Stimulated activated CD8-positive, alpha-beta memory T cell treated with anti-CD3 and anti-CD28 coated beads, Interleukin-7, amount 100 ng/mL, for 24 hours (primary cell): ENCODE results near the gene SLC2A14.
"Not testable (repeated sequence)": the region's sequence is repeated elsewhere in the genome, so short reads cannot be mapped to it uniquely, and the experiment has no call there.

ENCODE experiments used
- DNase-seq: peaks from one replicate; pipeline ENCODE4 v3.0.0-alpha.2; 2020; ENCODE audit warnings: low read depth

Gene SLC2A14

DNA sequence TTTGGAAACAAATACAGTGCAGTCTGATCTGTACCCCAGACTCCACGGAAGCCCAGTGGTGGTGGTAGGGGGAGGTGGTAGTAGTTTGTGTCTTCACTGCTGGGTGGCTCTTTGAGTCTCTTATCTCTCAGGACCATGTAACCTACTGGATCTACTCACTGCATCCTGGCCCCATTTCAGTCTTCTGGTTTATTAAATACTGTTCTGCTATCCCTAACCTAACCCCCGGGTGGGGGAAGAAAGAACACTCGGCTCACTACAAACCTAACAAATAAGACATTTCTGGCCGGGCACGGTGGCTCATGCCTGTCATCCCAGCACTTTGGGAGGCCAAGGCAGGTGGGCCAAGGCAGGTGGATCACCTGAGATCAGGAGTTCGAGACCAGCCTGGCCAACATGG lies 39.5 kb downstream of the SLC2A14 start:
- DNase-seq: not testable (repeated sequence)

DNA sequence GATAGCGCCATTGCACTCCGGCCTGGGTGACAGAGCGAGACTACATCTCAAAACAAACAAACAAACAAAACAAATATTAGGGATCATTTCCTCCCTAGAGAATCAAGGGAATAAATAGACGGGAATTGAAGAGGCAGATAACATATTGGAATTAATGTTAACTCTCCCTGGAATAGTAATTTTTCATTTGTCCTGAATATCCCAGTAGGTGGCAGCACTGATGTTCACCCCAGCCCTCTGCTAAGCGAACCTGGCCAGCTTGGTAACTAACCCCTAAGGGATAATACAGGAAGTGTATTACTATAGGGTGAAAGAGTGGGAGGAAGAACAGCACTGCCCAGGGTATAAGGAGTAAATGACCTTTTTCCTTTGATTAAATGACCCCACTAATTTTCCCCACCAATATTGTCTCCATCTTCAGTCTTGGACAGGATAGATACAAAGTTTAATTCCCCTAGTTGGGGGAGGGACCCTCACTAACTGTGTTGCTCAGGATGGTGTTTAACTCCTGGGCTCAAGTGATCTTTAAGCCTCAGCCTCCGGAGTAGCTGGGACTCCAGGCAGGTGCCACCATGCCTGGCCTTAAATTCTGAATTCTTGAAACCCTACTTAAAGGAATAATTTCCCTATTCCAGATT lies 40.5 kb downstream of the SLC2A14 start:
- no peak for DNase-seq

DNA sequence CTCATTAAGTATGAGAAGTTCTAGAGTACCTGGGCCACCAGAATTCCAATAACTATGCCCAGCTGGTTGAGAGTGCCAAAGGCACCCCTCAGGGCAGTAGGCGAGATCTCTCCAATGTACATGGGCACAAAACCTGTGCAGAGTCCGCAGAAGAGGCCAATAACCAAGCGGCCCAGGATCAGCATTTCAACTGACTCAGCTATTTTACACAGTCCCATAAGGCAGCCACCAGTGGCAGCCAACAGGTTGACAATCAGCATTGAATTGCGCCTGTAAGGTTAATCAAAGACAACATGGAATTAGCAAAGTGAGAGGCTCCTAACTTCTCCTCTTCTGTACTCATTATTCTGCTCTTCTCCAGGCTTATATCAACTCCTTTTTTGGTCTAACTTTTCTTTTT lies 43.0 kb downstream of the SLC2A14 start:
- DNase-seq: not testable (repeated sequence)

DNA sequence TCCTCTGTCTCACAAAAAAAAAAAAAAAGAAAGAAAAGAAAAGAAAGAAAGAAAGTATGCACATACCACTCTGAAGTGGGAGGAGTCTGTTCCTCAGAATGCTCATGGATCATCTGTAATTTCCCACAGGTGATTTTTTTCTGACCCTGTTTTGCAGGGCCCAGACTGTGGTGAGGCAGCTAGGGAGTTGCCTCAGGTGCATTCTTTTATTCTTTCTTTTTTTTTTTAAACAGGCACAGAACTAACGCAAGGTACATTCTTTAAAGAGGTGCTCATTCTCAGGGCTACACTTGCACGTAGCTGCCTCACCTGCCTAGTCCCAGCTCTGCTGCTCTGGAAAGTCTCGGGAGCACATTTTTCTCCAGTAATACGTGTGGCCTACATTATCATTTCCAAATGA lies 47.0 kb downstream of the SLC2A14 start:
- DNase-seq: not testable (repeated sequence)

DNA sequence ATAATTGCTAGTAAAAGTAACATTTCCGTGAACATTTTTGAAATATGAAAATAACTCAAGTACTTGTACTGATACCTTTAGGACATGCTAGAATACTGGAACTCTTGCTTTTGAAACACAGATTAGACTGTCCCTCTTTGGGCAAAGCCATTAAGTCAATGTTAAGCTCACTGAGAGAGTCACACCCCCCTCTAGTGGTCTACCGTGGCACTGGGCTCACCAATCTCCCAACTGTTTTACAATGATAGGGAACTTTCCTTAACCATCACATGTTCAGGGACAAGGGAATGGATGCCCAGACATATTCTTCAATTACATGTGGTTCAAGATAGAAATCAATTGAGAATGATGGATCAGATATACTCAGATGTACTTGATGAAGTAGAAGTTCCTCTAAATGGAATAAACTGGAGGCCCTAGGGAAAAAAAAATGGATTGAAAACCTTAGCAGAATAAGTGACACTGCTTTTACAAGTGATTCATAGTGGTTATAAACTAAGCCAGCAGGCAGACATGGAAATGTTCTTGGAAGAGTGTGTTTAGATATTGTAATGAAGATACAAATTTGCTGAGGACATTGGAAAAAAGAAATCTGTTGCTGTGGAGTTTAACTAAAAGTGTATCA lies 65.7 kb downstream of the SLC2A14 start:
- DNase-seq: peak; percentile 38

DNA sequence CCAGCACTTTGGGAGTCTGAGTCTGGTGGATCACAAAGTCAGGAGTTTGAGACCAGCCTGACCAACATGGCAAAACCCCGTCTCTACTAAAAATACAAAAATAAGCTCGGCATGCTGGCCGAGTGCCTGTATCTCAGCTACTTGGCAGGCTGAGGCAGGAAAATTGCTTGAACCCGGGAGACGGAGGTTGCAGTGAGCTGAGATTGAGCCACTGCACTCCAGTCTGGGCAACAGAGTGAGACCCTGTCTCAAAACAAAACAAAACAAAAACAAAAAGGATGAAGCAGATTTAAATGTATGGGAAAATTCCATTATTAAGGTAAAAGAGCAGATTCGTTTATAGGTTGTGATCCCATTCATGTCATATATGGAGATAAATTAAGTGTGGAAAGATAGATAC lies 66.4 kb downstream of the SLC2A14 start:
- not testable (repeated sequence) for DNase-seq

DNA sequence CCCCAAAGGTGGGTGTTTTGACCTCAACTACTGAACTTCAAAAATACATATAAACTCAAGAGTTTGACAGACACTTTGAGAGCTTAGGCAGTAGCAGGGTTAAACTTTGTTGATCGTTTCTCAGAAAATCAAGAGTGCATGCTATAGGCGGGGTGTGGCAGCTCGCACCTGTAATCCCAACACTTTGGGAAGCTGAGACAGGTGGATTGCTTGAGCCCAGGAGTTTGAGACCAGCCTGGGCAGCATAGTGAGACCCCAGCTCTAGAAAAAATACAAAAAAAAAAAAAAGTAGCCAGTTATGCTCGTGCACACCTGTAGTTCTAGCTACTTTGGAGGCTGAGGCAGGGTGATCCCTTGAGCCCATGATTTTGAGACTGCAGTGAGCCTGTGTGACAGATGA lies 71.3 kb downstream of the SLC2A14 start:
- no peak for DNase-seq

DNA sequence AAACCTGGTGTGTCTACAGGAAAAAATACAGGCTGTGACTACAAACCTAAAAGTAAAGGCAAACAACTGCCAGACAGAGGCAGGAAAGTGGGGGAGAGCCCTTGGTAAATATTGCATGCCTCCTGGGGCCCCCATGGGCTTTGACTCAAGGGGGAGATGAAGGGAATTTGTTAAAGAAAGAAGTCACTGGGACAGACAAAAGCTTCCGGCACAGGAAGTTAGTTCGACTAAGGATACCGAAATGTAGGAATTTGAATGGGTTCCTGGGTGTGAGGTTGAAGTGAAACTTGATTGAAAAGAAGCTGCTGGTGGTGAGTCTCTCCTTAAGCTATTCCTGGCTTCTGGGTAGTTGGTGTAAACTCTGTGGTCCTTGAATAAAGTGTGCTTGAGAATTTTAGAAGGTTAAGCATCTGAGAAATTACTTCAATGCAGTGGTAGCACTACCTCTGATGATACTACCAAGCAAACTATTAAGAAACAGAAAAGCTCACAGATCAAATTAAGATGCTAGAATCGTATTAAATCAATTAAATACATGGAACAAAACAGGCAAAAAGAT lies 73.9 kb downstream of the SLC2A14 start:
- not testable (repeated sequence) for DNase-seq

DNA sequence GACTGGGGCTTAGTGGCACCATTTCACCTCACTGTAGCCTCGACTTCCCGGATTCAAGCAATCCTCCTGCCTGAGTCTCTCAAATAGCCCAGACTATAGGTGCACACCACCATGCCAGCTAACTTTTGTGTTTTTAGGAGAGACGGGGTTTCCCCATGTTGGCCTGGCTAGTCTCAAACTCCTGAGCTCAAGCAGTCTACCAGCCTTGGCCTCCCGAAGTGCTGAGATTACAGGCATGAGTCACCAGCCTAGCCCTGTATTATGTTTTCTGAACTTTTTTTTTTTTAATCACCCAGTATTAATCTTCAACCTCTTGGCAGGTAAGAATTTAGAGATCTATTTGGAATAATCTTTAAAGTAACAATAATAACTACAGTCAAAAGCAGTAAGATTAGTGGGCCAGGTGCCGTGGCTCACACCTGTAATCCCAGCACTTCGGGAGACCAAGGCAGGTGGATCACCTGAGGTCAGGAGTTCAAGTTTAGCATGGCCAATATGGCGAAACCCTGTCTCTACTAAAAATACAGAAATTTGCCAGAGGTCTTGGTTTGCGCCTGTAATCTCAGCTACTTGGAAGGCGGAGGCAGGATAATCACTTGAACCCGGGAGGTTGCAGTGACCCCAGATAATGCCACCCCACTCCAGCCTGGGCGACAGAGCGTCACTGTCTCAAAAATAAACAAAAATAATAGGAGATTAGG lies 74.9 kb downstream of the SLC2A14 start:
- DNase-seq: no peak

DNA sequence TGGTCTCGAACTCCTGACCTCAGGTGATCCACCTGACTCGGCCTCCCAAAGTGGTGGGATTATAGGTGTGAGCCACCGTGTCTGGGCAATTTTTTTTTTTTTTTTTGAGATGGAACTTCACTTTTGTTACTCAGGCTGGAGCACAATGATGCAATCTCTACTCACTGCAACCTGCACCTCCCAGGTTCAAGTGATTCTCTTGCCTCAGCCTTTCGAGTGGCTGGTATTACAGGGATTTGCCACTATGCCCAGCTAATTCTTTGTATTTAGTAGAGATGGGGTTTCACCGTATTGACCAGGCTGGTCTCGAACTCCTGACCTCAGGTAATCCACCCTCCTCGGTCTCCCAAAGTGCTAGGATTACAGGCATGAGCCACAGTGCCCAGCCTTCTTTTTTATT lies 75.4 kb downstream of the SLC2A14 start:
- DNase-seq: not testable (repeated sequence)

DNA sequence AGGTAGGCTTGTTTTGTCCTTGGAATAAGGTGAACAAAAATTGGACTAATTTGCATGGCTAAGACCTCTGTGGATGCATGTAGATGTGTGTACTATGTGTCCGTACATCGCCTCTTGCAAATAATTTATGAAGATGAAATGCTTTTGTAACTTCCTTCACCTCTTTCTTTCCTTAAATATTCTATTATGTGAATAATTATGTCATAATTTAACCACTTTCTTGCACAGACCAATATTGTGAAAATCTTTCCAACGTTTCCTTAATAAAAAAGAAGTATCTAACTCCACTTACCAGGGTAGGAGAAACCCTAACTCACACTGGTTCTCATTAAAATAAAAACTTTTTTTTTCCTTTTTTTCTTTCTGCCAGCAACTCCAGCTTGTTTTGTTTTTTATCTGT lies 79.5 kb downstream of the SLC2A14 start:
- DNase-seq: no peak

DNA sequence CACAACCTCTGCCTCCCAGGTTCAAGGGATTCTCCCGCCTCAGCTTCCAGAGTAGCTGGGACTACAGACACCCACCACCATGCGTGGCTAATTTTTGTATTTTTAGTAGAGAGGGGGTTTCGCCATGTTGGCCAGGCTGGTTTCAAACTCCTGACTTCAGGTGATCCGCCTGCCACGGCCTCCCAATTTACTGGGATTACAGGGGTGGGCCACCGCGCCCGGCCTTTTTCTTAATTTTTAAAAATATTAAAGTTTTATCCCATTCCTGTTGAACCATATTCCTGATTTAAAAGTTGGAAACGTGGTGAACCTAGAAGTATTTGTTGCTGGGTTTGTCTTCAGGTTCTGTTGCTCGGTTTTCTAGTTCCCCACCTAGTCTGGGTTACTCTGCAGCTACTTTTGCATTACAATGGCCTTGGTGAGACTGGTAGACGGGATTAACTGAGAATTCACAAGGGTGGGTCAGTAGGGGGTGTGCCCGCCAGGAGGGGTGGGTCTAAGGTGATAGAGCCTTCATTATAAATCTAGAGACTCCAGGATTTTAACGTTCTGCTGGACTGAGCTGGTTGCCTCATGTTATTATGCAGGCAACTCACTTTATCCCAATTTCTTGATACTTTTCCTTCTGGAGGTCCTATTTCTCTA lies 83.7 kb downstream of the SLC2A14 start, which contains the start of gene NANOG:
TSS of gene NANOG (plus strand) at position 519 of the 645 bp plus-strand sequence. CDS start 213 bp downstream, outside the sequence.
- DNase-seq: not testable (repeated sequence)

DNA sequence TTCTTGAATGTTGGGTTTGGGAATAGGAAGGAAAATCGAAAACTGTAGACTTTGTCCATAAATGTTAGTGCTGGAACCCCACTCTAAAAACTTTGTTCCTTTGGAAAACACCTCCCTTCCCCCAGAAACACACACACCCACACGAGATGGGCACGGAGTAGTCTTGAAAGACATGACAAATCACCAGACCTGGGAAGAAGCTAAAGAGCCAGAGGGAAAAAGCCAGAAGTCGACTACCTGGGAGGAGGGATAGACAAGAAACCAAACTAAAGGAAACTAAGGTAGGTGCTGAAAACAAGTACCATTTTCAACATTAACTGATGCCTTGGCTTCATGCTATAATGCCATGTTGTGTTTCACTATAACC lies 84.4 kb downstream of the SLC2A14 start:
- no peak for DNase-seq

DNA sequence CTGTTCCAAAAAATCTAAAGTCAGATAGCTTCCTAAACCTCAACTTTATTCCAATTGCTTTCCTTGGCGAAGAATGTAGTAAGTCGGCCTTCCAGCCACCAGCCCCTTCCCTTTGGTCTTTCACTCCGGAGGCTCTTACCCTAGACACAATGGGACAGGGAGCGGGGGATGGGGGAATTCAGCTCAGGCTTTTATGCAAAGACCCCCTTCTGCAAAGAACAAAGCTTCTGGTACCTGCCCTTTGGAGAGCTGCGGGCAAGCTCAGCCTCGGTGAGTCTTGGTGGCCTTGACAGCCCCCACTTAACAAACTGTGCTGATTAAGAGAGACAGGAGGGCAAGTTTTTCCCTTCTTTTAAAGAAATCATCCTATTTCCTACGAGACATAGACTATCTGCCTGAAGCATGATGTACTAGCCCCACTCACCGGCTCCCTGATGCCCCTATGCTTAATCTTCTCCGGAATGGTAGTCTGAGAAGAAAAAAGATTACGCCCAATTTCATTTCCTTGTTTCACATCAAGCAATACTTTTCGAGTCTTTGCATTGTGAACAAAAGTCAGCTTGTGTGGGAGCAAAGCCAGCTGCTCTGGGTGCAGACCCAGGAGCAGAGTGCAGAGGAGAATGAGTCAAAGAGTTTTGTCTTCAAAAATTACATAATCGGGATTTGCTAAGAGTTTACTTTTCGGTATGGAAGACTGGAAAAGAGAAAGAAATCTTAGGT lies 85.0 kb downstream of the SLC2A14 start:
- DNase-seq: no peak

DNA sequence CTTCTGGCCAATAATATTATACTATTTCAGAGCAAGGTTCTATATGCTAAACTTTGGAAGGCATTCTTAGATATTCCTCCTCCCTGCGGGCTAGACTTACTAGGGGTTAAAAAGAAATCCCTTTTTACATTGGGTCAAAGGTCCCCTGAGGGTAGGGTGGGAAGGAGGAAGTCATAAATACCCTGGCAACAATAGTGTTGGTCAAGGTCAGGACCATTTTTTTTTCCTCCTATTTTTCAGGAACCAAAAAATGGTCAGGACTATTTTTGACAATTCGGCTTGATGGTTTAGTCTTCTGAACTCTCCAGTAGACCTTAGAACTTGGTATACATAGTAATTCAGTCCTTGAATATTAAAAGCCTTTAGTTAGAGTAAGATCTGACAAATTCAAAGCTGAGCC lies 88.0 kb downstream of the SLC2A14 start:
- no peak for DNase-seq

DNA sequence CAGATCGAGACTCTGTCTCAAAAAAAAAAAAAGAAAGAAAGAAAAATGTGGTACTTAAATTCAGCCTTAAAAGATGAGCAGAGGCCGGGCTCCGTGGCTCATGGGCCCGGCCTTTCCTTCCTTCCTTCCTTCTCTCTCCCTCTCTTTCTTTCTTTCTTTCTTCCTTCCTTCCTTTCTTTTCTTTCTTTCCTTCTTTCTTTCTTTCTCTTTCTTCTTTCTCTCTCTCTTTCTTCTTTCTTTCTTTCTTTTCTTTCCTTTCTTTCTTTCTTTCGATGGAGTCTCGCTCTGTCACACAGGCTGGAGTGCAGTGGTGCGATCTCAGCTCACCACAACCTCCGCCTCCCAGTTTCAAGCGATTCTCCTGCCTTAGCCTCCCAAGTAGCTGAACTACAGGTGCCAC lies 89.3 kb downstream of the SLC2A14 start:
- DNase-seq: not testable (repeated sequence)

DNA sequence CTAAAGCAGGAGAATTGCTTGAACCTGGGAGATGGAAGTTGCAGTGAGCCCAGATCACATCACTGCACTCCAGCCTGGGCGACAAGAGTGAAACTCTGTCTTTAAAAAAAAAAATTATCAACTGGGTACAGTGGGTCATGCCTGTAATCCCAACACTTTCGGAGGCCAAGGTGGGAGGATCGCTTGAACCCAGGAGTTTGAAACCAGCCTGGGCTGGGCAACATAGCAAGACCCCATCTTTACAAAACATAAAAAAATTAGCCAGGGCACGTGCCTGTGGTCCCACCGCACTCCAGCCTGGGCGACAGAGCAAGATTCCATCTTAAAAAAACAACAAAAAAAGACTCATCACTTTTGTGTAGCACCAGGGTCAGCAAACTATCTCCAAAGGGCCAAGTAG lies 90.7 kb downstream of the SLC2A14 start:
- no peak for DNase-seq

DNA sequence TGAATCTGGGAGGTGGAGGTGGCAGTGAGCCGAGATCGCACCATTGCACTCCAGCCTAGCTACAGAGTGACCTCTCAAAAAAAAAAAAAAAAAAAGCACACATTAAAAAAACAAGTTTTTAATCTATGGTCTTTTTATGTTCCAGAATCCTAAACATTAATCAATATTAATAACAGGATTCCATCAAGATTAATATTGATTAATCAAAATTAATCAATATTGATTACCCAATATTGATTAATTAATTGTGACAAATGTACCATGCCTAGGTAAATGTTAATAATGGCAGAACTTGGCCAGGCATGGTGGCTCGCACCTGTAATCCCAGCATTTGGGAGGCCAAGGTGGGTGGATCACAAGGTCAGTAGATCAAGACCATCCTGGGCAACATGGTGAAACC lies 91.4 kb downstream of the SLC2A14 start:
- no peak for DNase-seq

DNA sequence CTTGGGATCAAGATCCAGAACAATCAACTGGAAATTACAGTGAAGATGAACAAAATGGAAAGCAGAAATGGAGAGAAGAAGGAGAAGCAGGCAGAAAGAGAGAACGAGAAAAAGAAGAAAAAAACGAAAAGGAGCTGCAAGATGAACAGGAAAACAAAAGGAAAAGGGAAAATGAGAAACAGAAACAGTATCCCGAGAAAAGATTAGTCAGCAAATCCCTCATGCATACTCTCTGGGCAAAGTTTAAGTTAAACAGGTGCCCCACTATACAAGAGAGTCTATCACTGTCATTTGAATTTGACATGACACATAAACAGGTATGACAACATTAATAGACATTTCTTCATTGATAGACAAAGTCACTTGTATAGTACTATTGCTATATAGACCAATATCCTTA lies 102.7 kb downstream of the SLC2A14 start:
- DNase-seq: no peak
